Measurements from ENCODE around the gene SSR3.
"Not testable (repeated sequence)": the region's sequence is repeated elsewhere in the genome, so short reads cannot be mapped to it uniquely, and the experiment has no call there.

The SSR3 gene

GRCh38 chr3:156554842-156555687 lies at the start of gene SSR3:
TSS of gene SSR3 (minus strand) at chr3:156555117. CDS start at chr3:156555089, 28 bp downstream.
- DNase-seq: peak; percentile 97

DNA sequence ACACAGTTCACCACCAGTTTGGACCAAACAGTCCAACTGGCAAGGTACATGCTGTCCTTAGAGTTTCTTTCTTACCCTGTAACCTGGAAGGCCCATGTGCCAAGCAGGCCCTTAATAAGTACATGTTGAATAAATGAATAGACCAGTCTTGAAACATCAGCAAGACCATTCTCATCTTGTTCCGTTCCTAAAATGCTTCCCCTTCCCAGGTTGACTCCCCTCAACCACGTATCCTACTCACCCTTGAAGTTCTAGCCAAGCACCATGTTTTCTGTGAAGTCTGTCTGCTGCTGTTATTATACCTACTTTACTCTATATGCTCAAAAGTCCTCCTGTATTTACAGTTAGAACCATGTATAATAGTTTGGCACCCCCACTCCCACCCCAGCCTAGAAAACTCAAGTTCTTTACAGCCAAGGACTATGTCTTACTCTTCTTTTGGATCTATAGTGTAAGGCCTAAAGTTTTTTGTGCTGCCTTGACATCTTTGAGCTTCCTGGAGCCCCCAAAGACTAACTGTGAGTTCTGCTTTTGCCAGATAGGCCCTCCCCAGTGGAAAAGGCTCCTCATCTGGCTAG lies 49.2 kb upstream of the SSR3 start:
- no peak for DNase-seq

- no peak for DNase-seq
Observed at GRCh38 chr3:156603379-156604017, 48.6 kb upstream of the SSR3 start.

DNA sequence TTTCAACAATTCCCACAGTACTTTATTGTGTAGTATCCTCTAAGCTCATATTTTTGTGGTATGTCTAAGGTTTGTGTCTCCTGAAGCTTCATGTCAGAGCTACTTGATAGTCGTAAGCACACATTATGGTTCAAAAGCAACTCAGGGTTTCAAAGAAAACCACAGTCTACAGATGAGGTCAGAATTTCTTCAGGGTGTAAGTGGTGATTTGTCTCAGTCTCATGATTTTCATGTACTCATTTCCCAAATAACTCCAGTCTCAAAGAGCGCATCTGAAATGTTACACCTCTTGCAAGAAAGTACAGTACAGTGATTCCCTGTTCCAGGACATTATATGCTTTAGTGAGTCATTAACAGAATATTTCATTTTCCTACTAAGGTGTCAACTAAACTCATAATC lies 47.5 kb upstream of the SSR3 start:
- no peak for DNase-seq

DNA sequence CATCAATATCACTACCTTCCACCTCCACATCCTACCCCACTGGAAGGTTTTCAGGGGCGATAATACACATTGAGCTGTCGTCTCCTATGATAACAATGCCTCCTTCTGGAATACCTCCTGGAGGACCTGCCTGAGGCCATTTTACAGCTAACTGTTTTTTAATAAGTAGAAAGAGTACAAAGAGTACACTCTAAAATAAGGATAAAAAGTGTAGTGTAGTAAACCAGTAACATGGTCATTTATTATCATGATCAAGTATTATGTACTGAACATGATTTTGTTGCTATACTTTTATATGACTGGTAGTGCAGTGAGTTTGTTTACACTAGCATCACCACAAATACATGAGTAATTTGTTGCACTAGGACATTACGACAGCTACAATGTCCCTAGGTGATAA lies 46.6 kb upstream of the SSR3 start:
- DNase-seq: no peak

GRCh38 chr3:156600834-156601233 lies 45.9 kb upstream of the SSR3 start:
- DNase-seq: no peak

- no peak for DNase-seq
Observed at GRCh38 chr3:156599089-156599874, 44.4 kb upstream of the SSR3 start.

GRCh38 chr3:156598413-156598812 lies 43.5 kb upstream of the SSR3 start:
- DNase-seq: no peak

DNA sequence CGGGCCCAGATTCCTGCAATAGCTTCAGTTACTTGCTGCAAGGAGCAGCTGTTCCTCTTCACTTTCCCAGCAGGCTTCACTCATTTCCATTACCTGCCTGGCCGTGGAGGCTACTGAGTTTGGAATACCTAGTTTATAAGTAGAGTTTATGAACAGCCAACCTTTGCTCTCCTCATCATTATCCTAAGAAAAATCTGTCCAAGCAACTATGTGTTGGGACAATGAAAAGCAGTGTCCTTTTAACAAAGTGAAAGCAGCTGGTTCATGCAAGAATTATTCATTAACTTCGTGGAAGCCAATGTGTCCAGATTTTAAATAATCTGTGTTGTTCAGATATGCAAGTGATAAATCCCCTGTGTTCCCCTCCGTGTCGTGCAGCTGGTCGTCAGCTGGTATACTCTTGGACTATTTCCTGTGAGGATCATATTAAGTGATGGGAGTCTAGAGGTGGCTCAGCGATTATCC lies 39.3 kb upstream of the SSR3 start:
- no peak for DNase-seq

GRCh38 chr3:156593814-156594213 lies 38.9 kb upstream of the SSR3 start:
- DNase-seq: no peak

DNA sequence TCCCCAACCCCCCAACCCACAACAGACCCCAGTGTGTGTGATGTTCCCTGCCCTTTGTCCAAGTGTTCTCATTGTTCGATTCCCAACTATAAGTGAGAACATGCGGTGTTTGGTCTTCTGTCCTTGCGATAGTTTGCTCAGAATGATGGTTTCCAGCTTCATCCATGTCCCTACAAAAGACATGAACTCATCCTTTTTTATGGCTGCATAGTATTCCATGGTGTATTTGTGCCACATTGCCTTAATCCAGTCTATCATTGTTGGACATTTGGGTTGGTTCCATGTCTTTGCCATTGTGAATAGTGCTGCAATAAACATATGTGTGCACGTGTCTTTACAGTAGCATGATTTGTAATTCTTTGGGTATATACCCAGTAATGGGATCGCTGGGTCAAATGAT lies 34.9 kb upstream of the SSR3 start:
- not testable (repeated sequence) for DNase-seq

DNA sequence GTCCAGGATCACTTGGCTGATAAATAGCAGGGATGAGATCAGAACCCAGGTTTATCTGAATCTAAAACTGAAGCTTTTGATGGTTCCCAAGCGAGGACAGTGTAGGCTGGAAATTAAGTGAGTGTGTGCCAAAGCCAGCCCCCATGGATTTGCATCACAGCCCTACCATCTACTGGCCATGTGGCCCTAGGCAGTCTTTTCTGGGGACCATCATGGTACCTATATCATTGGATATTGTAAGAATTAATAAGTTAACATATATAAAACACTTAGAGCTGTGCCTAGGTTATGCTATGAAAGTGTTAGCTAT lies 32.8 kb upstream of the SSR3 start:
- DNase-seq: no peak

- DNase-seq: no peak
Observed at GRCh38 chr3:156586905-156587759, 32.2 kb upstream of the SSR3 start.

GRCh38 chr3:156583469-156583868 lies 28.6 kb upstream of the SSR3 start:
- no peak for DNase-seq

DNA sequence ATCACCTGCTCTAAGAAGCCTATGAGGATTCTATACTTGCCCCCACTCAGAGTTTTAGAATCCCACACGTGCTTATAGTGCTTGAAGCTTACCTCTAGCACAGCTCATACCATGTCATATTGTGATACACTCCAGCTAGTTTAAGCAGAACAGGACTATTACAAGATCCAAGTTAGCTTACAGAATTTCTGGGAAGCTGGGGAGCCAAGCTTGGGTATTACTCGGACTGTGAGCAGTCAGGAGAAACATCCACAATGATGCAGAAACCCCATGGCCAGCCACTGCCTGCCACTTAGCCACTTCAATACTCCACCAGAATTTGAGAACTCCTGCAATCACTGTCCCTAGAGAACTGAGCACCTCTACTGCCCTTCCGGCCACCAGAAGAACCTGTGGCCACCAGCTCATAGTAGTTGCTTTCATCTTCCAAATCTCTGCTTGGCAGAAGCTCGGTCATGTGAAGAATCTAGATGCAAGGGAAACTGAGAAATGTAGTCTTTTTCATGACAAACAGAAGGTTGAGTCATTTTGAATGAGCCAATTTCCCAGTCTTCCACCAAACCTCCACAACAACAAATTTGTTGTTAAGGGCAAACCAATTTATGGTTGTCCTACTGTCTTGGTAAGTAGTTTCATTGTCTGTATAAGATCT lies 27.7 kb upstream of the SSR3 start:
- no peak for DNase-seq

- no peak for DNase-seq
Observed at GRCh38 chr3:156581954-156582353, 27.0 kb upstream of the SSR3 start.

DNA sequence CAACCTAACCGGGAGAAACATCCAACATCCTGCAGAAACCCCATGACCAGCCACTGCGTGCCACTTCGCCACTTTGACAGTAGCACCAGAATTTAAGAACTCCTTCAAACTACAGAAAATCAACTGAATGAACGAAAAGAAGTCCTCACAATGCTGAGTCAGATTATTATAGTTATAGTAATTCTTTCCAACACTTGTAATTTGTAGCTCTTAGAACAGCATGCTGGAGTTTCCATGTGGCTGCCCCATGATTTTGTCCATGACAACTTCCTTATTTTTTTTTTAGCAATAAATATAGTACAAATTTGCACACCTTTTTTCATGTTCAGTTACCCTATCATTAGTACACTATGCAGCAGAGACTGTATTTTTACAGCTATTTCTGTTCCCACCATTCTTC lies 26.1 kb upstream of the SSR3 start:
- DNase-seq: no peak

DNA sequence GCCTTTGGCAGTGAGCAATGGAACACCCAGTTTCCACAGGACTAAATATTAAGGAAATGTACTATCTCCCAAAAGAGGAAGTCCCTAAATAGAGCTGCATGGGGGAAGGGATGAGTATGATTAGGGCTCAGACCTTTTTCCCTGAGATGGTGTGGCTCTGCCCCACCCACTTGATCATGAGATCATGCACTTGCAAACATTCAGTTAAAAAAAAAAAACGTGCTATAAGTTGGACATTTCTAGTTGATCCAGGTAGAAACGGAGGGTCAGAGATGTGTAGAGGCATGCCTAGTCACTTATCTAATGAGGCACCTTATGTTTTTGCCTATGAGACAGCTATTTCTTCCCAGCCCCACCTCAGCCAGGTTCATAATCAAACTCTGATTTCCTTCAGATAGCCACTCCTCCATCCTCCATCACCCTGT lies 24.5 kb upstream of the SSR3 start:
- DNase-seq: no peak

DNA sequence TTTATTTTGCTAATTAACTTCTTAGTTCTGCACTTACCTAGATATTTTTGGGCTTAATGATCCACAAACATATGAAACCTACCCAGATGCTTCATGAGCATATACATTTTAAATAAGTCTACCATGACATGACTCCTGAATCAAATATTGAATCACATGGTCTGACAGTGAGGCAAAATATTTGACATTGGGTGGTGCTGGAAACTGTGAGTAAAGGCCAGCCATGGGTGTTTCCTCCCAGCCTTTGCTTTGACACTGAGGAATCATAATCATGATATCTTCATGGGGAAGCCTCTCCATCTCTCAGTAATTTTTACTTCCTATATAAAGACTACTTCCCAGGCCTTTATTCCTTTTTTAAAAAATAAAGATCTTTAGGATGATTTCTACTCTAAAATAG lies 22.8 kb upstream of the SSR3 start:
- DNase-seq: no peak

DNA sequence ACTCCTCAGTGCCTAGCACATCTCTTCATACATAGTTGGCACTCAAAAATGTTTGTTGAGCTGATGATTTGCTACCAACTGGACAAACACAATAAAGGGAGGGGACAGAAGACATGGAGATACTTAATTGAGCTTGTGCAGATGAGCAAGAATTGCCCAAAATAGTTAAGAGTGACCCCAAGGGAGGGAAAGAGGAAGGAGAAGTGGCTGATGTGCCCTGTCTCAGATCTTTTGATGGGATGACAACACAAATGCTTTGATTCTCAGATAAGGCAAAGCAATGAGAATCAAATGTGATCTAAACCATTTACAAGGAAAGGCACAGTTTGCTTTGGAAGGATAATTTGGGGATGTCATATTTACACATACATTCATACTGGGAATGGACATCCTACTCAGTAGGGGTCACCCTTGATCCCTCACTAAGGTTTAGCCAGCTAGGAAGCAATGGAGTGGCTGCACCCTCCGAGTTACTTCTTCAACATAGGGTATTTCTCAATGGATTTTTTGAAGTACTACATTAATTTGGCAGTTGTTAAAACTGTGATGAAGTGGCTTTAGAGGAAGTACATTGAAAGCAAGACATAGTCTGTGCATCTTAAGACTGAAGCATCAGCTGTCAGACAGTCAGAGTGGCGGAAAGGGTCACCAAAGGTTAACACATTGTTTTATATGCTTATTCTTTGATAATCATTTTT lies 21.9 kb upstream of the SSR3 start:
- no peak for DNase-seq

GRCh38 chr3:156576051-156576450 lies 21.1 kb upstream of the SSR3 start:
- no peak for DNase-seq
